Stimulated activated CD4-positive, alpha-beta T cell treated with anti-CD3 and anti-CD28 coated beads, Interleukin-4, amount 100 ng/mL, for 48 hours (primary cell): ENCODE results near the gene EXO1.
"Not testable (repeated sequence)": the region's sequence is repeated elsewhere in the genome, so short reads cannot be mapped to it uniquely, and the experiment has no call there.

ENCODE experiments used
- DNase-seq, 2 donors: peaks; one replicate each; pipeline ENCODE4 v3.0.0-alpha.2; 2020; ENCODE audit warnings: low read depth in 2 of 2

The EXO1 gene

DNA sequence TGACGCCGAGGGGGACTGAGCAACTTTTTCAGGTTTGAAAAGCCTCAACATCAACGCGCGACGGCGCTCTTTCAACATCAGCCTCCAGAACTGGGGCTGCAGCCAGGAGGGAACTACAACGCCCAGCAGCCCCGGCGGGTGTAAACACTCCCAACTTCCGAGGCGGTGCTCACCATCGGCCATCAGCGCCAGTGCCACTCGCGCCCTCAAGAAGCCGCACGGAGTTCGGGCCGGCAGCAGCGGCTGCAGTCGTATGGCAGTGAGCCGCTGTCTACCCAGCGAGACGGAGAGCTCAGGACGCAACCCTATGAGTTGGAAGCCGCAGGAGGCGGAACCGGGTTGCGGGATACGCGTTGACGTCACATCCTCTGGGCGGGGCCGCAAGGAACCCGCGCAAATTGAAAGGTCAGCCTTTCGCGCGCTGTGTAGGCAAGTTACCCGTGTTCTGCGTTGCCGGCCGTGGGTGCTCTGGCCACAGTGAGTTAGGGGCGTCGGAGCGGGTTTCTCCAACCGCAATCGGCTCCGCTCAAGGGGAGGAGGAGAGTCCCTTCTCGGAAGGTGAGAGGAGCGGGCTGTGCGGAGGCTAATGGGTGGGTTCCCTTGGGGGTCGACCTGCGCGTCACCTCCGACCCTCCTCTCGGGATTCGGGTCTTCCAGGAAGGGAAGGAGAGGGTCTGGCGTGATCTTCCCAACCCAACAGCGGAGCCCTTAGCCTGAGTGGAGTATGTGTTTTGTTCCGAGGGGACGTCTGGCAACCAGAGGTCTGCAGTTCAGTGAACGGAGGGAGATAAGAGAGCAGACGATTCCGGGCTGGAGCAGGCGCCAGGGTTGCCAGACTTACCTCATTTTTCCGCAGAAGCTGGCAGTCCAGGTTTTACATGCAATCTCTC is at the start of gene EXO1:
Gene EXO1, plus strand, starts transcription at position 409 of the 890 bp plus-strand sequence. CDS start 2,222 bp downstream, outside the sequence.
- DNase-seq = peak; percentile 84 to 88

- no peak for DNase-seq
These were observed 48.6 kb upstream of the EXO1 start for GRCh38 chr1:241799416-241799815.

GRCh38 chr1:241800640-241801039 is 47.4 kb upstream of the EXO1 start:
- DNase-seq = no peak

- no peak for DNase-seq
These were observed 45.1 kb upstream of the EXO1 start for GRCh38 chr1:241802863-241803262.

DNA sequence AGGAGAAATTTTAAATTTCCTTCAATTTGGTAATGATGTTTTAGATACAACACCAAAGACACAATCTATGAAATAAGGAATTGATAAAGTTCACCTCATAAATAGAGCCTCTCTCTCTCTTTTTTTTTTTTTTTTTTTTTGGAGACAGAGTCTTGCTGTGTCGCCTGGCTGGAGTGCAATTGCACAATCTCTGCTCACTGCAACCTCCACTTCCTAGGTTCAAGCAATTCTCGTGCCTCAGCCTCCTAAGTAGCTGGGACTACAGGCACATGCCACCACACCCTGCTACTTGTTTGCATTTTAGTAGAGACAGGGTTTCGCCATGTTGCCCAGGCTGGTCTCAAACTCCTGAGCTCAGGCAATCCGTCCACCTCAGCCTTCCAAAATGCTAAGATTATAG is 43.3 kb upstream of the EXO1 start:
- not testable (repeated sequence) for DNase-seq

- DNase-seq = no peak
These were observed 39.7 kb upstream of the EXO1 start for GRCh38 chr1:241808265-241808664.

DNA sequence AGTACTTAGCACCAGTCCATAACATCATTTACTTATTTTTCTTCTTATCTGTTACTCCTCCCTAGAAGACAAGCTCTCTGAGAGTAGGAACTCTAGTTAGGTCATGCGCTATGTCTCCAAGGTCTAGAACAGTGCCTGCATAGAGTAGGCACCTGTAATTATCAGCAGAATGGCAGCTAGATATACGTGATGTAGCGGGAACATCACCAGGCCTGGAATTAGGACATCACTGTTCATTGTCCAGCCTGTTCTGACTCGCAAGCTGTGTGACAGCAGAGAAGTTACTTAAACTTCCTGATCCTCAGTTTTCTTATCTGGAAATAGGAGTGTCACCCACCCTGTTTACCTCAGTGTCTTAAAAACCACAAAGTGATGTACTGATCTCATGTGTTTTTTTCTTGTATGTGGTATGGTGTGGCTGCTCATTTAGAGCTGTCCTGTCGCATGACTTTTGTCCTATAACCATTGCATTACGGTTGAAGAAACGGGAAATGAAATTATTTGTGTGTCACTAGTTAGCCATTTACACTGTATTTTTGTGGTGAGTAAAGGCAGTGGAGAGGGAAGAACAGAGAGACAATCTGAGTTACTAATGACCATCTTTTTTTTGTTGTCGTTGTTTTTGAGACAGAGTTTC is 37.1 kb upstream of the EXO1 start:
- DNase-seq = no peak

GRCh38 chr1:241813768-241814320 is 34.2 kb upstream of the EXO1 start:
- DNase-seq = no peak

DNA sequence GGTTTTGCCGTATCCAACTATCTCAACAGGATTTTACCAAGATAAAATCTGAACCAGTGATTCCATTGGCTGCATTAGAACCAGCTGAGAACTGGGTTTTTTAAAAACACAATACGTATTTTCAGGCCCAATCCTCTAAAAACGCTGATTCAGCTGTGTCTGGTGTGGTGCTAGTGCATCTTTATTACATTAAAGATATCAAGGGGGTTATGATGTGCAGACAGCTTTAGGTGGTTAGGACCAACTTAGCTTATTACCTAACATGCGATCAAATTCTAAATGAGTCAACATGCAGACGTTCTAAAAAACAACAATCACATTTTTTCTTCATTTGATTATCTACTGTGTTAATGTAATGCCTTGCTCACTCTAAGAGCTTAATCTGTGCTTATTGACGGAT is 32.0 kb upstream of the EXO1 start:
- no peak for DNase-seq

- no peak for DNase-seq
These were observed 30.6 kb upstream of the EXO1 start for GRCh38 chr1:241817331-241817792.

- DNase-seq = no peak
These were observed 29.9 kb upstream of the EXO1 start for GRCh38 chr1:241817956-241818612.

DNA sequence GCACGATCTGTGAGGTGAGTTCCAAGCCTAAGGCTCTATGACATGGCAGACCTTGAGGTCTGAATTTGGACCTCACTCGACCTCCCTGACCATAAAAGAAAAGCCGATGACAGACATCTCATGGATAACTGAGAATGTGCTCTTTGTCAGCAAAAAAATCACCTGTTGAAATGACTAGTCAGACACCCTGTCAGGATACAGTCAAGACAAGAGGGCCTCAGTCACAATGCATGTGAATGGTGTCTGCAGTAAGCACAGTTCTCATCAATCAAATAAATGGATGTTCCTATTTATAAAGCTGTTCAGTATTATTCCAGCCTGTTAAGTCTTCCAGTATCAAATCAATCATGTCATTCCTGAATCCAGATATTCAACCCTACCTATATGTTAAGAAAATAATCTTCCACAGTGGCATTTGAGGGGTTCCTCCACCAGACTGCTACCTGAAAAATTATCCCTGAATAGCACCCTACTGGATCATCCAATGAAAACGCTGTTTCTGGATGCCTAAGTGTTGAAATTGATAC is 28.6 kb upstream of the EXO1 start:
- no peak for DNase-seq

DNA sequence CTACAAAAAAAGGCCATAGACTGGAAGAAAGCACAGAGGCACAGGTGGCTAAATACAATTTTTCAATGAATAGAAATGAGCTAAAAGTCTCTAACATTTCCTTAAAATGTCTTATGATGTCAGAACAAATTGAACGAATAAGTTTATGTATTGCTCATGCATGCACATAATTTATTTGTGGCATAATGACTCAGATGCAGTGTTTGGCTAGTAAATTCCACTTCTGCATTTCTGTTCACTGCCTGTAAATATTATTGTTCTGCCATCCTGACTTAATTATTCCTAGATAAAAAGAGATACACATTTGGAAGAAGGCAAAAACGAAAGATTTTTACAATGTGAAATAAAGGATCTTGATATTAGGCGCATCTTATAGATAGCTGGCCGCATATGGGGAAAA is 26.6 kb upstream of the EXO1 start:
- no peak for DNase-seq

DNA sequence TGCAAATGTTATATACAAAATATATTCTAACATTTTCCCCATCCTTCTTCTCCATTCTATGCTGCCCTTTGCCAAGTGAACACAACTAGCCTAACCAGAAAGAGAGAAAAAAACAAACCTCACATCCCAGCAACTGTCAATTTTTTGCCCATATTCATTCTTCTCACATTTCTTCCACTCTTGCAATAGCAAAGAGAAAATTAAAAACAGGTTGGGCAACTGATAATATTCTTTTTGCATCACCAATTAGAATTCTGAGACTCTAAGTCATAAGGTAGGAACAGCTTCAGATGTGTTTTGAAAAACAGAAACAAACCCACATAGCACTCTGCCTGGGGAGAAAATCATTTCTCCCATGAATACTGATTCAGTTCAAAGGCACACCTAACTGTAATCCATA is 25.2 kb upstream of the EXO1 start:
- DNase-seq = no peak

- no peak for DNase-seq
These were observed 24.1 kb upstream of the EXO1 start for GRCh38 chr1:241823925-241824324.

- DNase-seq = no peak
These were observed 22.4 kb upstream of the EXO1 start for GRCh38 chr1:241825581-241825980.

DNA sequence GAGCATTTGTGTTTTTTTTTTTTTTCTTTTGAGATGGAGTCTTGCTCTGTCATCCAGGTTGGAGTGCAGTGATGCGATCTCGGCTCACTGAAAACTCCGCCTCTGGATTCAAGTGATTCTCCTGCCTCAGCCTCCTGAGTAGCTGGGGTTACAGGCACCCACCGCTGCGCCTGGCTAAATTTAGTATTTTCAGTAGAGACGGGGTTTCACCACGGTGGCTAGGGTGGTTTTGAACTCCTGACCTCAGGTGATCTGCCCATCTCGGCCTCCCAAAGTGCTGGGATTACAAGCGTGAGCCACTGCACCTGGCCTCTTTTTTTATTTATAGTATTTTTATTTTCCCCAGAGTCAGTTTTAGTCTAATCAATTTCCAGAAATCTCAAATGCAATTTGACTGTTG is 21.4 kb upstream of the EXO1 start:
- DNase-seq = not testable (repeated sequence)

- no peak for DNase-seq
These were observed 20.7 kb upstream of the EXO1 start for GRCh38 chr1:241827264-241827663.

- DNase-seq = no peak
These were observed 19.5 kb upstream of the EXO1 start for GRCh38 chr1:241828463-241829021.

- no peak for DNase-seq
These were observed 18.5 kb upstream of the EXO1 start for GRCh38 chr1:241829468-241829867.

DNA sequence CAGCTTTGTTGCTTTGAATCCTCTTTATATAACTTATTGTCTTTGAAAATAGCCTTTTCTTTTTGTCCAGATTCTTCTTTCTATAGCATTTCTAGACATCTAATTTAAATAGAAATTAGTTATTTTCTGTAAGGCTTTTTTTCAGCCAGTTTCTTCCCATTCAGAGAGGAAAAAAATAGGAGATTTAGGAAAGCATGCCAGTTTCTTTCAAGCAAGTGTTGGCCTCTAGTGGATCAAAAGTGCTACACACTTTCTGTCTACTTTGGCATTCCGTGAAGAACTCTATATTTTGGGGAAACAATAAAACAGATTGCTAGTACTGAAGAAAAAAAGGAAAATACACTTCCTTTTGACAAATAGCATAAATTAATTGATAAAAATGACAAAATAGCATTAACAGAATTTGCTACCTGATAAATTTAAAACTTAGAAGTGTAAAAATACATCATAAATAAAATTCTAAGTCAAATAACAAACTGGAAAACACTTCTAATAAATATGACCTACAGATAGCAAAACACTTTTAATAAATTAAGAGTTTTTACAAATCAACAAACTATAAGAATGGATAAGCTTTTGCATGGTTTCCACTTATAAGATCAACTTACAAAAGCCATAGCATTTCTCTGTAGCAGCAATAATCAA is 13.1 kb upstream of the EXO1 start:
- no peak for DNase-seq
